CD8-positive, alpha-beta memory T cell (primary cell): Measurements from ENCODE around the gene PLXNC1. TPM values are rescaled to one million over a fixed set of nuclear protein-coding genes. Genes with fewer than 3 reads are reported as not detected.

Source experiments
- CTCF ChIA-PET: fragments of 350-600 bp; sonication (Branson Sonifier 250); formaldehyde crosslinking; loops from one replicate; lab custom pipeline; 2021; ENCODE audit warnings: antibody characterized with exemption; lab: Charles Lee
- POLR2A ChIA-PET: fragments of 350-600 bp; sonication (Branson Sonifier 250); formaldehyde crosslinking; loops from one replicate; lab custom pipeline; 2021; ENCODE audit warnings: antibody characterized with exemption; lab: Charles Lee
- DNase-seq, 5 donors: peaks; one replicate each; pipeline versions ENCODE4 v3.0.0 to v3.0.0-alpha.2; 2020 to 2022; ENCODE audit warnings: mixed read lengths in 1 of 5
- H3K27ac ChIP-seq: one replicate; pipeline ENCODE4 v1.7.0; 2013; ENCODE audit warnings: low read depth, mild to moderate bottlenecking, low read length, moderate library complexity
- H3K27me3 ChIP-seq: 2 replicates; pipeline ENCODE4 v1.7.0; 2013; ENCODE audit warnings: low read length, mild to moderate bottlenecking; ENCODE audit not compliant: insufficient read depth, poor library complexity, severe bottlenecking
- H3K36me3 ChIP-seq: 2 replicates; pipeline ENCODE4 v1.7.0; 2013; ENCODE audit warnings: mild to moderate bottlenecking, low read length, moderate library complexity; ENCODE audit not compliant: insufficient read depth
- H3K4me1 ChIP-seq: 2 replicates; pipeline ENCODE4 v1.7.0; 2013; ENCODE audit warnings: mild to moderate bottlenecking, low read length, moderate library complexity; ENCODE audit not compliant: insufficient read depth
- H3K4me3 ChIP-seq: 2 replicates; pipeline ENCODE4 v1.7.0; 2013; ENCODE audit warnings: mild to moderate bottlenecking, low read length
- H3K9me3 ChIP-seq: 2 replicates; pipeline ENCODE4 v1.7.0; 2013; ENCODE audit warnings: mild to moderate bottlenecking, low read length
- H3K27ac Mint-ChIP-seq, 8 donors: one replicate each; pipeline ENCODE4 v1.8.0; 2020 to 2021; ENCODE audit warnings: mixed read lengths in 8 of 8, mild to moderate bottlenecking in 6 of 8, inconsistent platforms in 3 of 8, moderate library complexity in 3 of 8
- H3K27me3 Mint-ChIP-seq, 2 donors: one replicate each; pipeline ENCODE4 v1.8.0; 2020 to 2021; ENCODE audit warnings: mixed read lengths in 2 of 2, mild to moderate bottlenecking in 1 of 2, moderate library complexity in 1 of 2
- H3K36me3 Mint-ChIP-seq, 3 donors: one replicate each; pipeline ENCODE4 v1.8.0; 2020 to 2021; ENCODE audit warnings: mixed read lengths in 3 of 3, inconsistent platforms in 1 of 3, mild to moderate bottlenecking in 1 of 3
- H3K4me1 Mint-ChIP-seq, 3 donors: one replicate each; pipeline ENCODE4 v1.8.0; 2020 to 2021; ENCODE audit warnings: mixed read lengths in 3 of 3, inconsistent platforms in 1 of 3, mild to moderate bottlenecking in 1 of 3
- H3K4me3 Mint-ChIP-seq, 7 donors: one replicate each; pipeline ENCODE4 v1.8.0; 2020 to 2021; ENCODE audit warnings: mixed read lengths in 7 of 7, mild to moderate bottlenecking in 6 of 7, moderate library complexity in 4 of 7, inconsistent platforms in 2 of 7
- H3K9me3 Mint-ChIP-seq, 5 donors: one replicate each; pipeline ENCODE4 v1.8.0; 2020 to 2022; ENCODE audit warnings: mixed read lengths in 5 of 5, mild to moderate bottlenecking in 3 of 5, moderate library complexity in 2 of 5, inconsistent platforms in 1 of 5
- polyA plus RNA-seq: library from polyadenylated mRNA; unstranded; fragments of 300-500 nt; fragmentation: Illumina TruSeq; gene quantifications from one replicate; pipeline ENCODE4 v1.2.3, GENCODE V29; 2021
- total RNA-seq, 2 experiments: library from RNA; stranded (reverse); gene quantifications; one replicate each; pipeline ENCODE4 v1.2.3, GENCODE V29; 2021

PLXNC1 gene
- total and polyA plus RNA-seq, 3 experiments from 2014 or later, result 5.0 to 8.1 (median 5.6) TPM

GRCh38 chr12:94240171-94240570 lies 91.8 kb downstream of the PLXNC1 start:
- H3K9me3 ChIP-seq, result no peaks in the 10 kb centered on the region
- Mint-ChIP-seq H3K4me1 (peaks cover 17 to 23% (median 19%) of the 10 kb centered on the region in 3 donors), H3K9me3 (no peaks in the 10 kb centered on the region), H3K27me3 (no peaks in the 10 kb centered on the region), H3K27ac (peak overlapping the region in 2 of 8 donors; percentile 1 to 62), H3K4me3 (no peak overlapping the region), H3K36me3 (peaks cover 26 to 53% (median 37%) of the 10 kb centered on the region in 3 donors)
- no peaks in the 10 kb centered on the region for H3K27me3 ChIP-seq
- no peak for DNase-seq
- peaks cover 3% of the 10 kb centered on the region for H3K36me3 ChIP-seq
- H3K4me1 ChIP-seq, result peaks cover 9% of the 10 kb centered on the region
- ChIA-PET CTCF (no interaction called here), POLR2A (no interaction called here)
- H3K4me3 ChIP-seq, result no peak overlapping the region
- H3K27ac ChIP-seq, result no peak overlapping the region

- no peak overlapping the region for H3K4me3 ChIP-seq
- H3K9me3 ChIP-seq, result no peaks in the 10 kb centered on the region
- H3K27ac ChIP-seq, result no peak overlapping the region
- Mint-ChIP-seq H3K9me3 (no peaks in the 10 kb centered on the region), H3K27me3 (peaks cover 0 to 3% of the 10 kb centered on the region in 2 donors), H3K4me3 (no peak overlapping the region), H3K36me3 (peaks cover 20 to 42% (median 25%) of the 10 kb centered on the region in 3 donors), H3K4me1 (peaks cover 32 to 40% (median 40%) of the 10 kb centered on the region in 3 donors), H3K27ac (peak overlapping the region in 4 of 8 donors; percentile 15 to 51 (median 28))
- peaks cover 3% of the 10 kb centered on the region for H3K36me3 ChIP-seq
- DNase-seq, result no peak
- peaks cover 17% of the 10 kb centered on the region for H3K4me1 ChIP-seq
- ChIA-PET POLR2A (no interaction called here), CTCF (no interaction called here)
- H3K27me3 ChIP-seq, result no peaks in the 10 kb centered on the region
Measured at GRCh38 chr12:94242901-94243300, 94.5 kb downstream of the PLXNC1 start.

GRCh38 chr12:94244165-94245133 lies 96.1 kb downstream of the PLXNC1 start:
- H3K4me1 Mint-ChIP-seq, result peaks cover 32 to 40% (median 40%) of the 10 kb centered on the region in 3 donors
- DNase-seq, result peak in 4 of 5 donors; percentile 28 to 64 (median 44)
- no peaks in the 10 kb centered on the region for H3K27me3 ChIP-seq
- H3K4me1 ChIP-seq, result peaks cover 17% of the 10 kb centered on the region
- no peaks in the 10 kb centered on the region for H3K9me3 Mint-ChIP-seq
- peak overlapping the region; percentile 3 to 74 (median 59) for H3K4me3 Mint-ChIP-seq
- no peaks in the 10 kb centered on the region for H3K9me3 ChIP-seq
- H3K27ac ChIP-seq, result peak overlapping the region; percentile 3
- H3K36me3 ChIP-seq, result peaks cover 1% of the 10 kb centered on the region
- H3K4me3 ChIP-seq, result no peak overlapping the region
- H3K27me3 Mint-ChIP-seq, result peaks cover 0 to 3% of the 10 kb centered on the region in 2 donors
- peak overlapping the region; percentile 83 to 97 (median 92) for H3K27ac Mint-ChIP-seq
- ChIA-PET CTCF (interaction anchor here (1.2 kb wide), 1 partner anchor 10 kb away, joined by 5 read pairs; no protein-coding TSS in a partner anchor), POLR2A (no interaction called here)
- peaks cover 17 to 43% (median 32%) of the 10 kb centered on the region in 3 donors for H3K36me3 Mint-ChIP-seq

GRCh38 chr12:94245631-94246383 lies 97.4 kb downstream of the PLXNC1 start:
- H3K4me3 ChIP-seq, result no peak overlapping the region
- DNase-seq, result no peak
- H3K27ac ChIP-seq, result no peak overlapping the region
- Mint-ChIP-seq H3K27me3 (peaks cover 0 to 3% of the 10 kb centered on the region in 2 donors), H3K4me1 (peaks cover 32 to 40% (median 40%) of the 10 kb centered on the region in 3 donors), H3K27ac (peak overlapping the region; percentile 29 to 97 (median 90)), H3K36me3 (peaks cover 13 to 38% (median 26%) of the 10 kb centered on the region in 3 donors), H3K4me3 (peak overlapping the region in 2 of 7 donors; percentile 65 to 74), H3K9me3 (no peaks in the 10 kb centered on the region)
- no peaks in the 10 kb centered on the region for H3K27me3 ChIP-seq
- H3K4me1 ChIP-seq, result peaks cover 17% of the 10 kb centered on the region
- CTCF ChIA-PET, result no interaction called here
- no peaks in the 10 kb centered on the region for H3K9me3 ChIP-seq
- POLR2A ChIA-PET, result no interaction called here
- no peaks in the 10 kb centered on the region for H3K36me3 ChIP-seq

GRCh38 chr12:94247246-94247645 lies 98.9 kb downstream of the PLXNC1 start:
- Mint-ChIP-seq H3K4me1 (peaks cover 32 to 40% (median 40%) of the 10 kb centered on the region in 3 donors), H3K9me3 (no peaks in the 10 kb centered on the region), H3K27me3 (peaks cover 0 to 3% of the 10 kb centered on the region in 2 donors), H3K4me3 (peak overlapping the region in 1 of 7 donors; percentile 68), H3K36me3 (peaks cover 5 to 40% (median 19%) of the 10 kb centered on the region in 3 donors), H3K27ac (peak overlapping the region in 3 of 8 donors; percentile 8 to 79 (median 78))
- CTCF ChIA-PET, result no interaction called here
- Histone ChIP-seq H3K9me3 (no peaks in the 10 kb centered on the region), H3K36me3 (no peaks in the 10 kb centered on the region), H3K4me3 (no peak overlapping the region), H3K27me3 (no peaks in the 10 kb centered on the region), H3K27ac (no peak overlapping the region), H3K4me1 (peaks cover 17% of the 10 kb centered on the region)
- POLR2A ChIA-PET, result no interaction called here
- DNase-seq, result no peak

GRCh38 chr12:94248582-94248981 lies 100.2 kb downstream of the PLXNC1 start:
- CTCF ChIA-PET, result interaction anchor here (3.1 kb wide), 1 partner anchor 41 kb away, joined by 7 read pairs; no protein-coding TSS in a partner anchor
- DNase-seq, result no peak
- Mint-ChIP-seq H3K27ac (no peak overlapping the region), H3K27me3 (peaks cover 0 to 3% of the 10 kb centered on the region in 2 donors), H3K9me3 (no peaks in the 10 kb centered on the region), H3K4me3 (no peak overlapping the region), H3K36me3 (peaks cover 7 to 47% (median 19%) of the 10 kb centered on the region in 3 donors), H3K4me1 (peaks cover 31 to 37% (median 33%) of the 10 kb centered on the region in 3 donors)
- H3K9me3 ChIP-seq, result no peaks in the 10 kb centered on the region
- H3K4me1 ChIP-seq, result peaks cover 17% of the 10 kb centered on the region
- no peaks in the 10 kb centered on the region for H3K36me3 ChIP-seq
- H3K27me3 ChIP-seq, result no peaks in the 10 kb centered on the region
- no peak overlapping the region for H3K4me3 ChIP-seq
- no peak overlapping the region for H3K27ac ChIP-seq
- POLR2A ChIA-PET, result no interaction called here

GRCh38 chr12:94250130-94250529 lies 101.8 kb downstream of the PLXNC1 start:
- ChIA-PET POLR2A (no interaction called here), CTCF (interaction anchor here (1.0 to 3.1 kb wide), 2 partner anchors 16 to 42 kb away, joined by 3 to 7 read pairs; no protein-coding TSS in a partner anchor)
- Histone ChIP-seq H3K4me1 (peaks cover 9% of the 10 kb centered on the region), H3K27ac (no peak overlapping the region), H3K27me3 (no peaks in the 10 kb centered on the region), H3K9me3 (no peaks in the 10 kb centered on the region), H3K36me3 (no peaks in the 10 kb centered on the region), H3K4me3 (no peak overlapping the region)
- Mint-ChIP-seq H3K9me3 (no peaks in the 10 kb centered on the region), H3K4me3 (no peak overlapping the region), H3K4me1 (peaks cover 15 to 21% (median 17%) of the 10 kb centered on the region in 3 donors), H3K27me3 (peaks cover 0 to 3% of the 10 kb centered on the region in 2 donors), H3K27ac (no peak overlapping the region), H3K36me3 (peaks cover 9 to 59% (median 19%) of the 10 kb centered on the region in 3 donors)
- DNase-seq, result no peak
